ENCODE data around the gene DPM2.

- TF ChIP-seq CTCF (conservative IDR thresholded peaks at IDR 0.05; ENCODE audit: low read depth in 2 of 2) = no peak
- TF ChIP-seq EZH2 (IDR thresholded peaks at IDR 0.05; ENCODE audit: low read depth, unreplicated experiment) = no peak
- no peak for TF ChIP-seq CREB1 (CRISPR knock-in tag; IDR thresholded peaks at IDR 0.05; ENCODE audit: low read depth)
- no peak for TF ChIP-seq POLR2AphosphoS5 (IDR thresholded peaks at IDR 0.05; ENCODE audit: low read depth)
Observed at GRCh38 chr9:127959398-127959797, 21.7 kb upstream of the DPM2 start.
